ENCODE results near the gene ZNF66. TPM values are rescaled to one million over a fixed set of nuclear protein-coding genes. Genes with fewer than 3 reads are reported as not detected.
"Not testable (repeated sequence)": the region's sequence is repeated elsewhere in the genome, so short reads cannot be mapped to it uniquely, and the experiment has no call there.

The ZNF66 gene
- total RNA-seq, result 1 to 10 TPM; 6.0 to 7.5 TPM

DNA sequence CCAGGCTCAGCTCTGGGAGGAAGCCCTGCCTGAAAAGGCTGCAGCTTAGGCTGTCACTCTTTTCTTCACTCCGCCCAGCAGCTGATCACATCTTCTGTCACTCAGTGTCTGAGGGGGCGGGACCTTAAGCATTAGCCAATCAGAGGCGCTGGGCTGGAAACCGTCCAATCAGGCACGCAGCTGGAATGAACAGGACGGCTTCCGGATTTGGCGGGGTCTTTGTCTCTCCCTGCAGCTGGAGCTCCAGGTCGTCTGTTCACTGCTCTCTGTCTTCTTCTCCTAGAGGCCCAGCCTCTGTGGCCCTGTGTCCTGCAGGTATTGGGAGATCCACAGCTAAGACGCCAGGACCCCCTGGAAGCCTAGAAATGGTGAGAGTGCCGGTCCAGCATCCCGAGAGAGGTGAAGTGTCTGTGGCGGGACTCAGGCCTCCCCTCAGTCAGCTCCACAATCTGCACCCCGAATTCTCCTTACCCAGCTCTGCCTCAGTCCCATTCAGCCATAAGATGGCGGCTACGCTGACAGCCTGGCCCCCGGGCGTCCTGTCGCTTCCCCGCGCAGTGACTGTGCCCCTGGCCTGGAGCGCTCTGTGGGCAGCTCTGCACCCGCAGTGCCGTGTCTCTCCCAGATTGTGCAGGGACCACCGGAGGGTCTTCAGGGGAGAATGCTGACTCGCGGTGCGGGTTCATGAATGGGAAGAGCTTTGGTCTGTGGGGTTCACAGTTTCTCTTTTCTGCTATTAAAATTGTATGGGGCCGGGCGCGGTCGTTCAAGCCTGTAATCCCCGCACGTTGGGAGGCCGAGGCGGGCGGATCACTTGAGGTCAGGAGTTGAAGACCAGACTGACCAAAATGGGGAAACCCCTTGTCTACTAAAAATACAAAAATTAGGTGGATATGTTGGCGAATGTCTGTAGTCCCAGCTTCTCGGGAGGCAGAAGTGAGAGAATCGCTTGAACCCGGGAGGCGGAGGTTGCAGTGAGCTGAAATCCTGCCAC, at the start of gene ZNF66:
TSS of gene ZNF66 (plus strand) at position 222 of the 994 bp plus-strand sequence. CDS start at position 366, 144 bp downstream.
- Mint-ChIP-seq H3K4me1 (peaks cover 7% of the 10 kb centered on the region), H3K27me3 (no peaks in the 10 kb centered on the region), H3K9me3 (peaks cover 34% of the 10 kb centered on the region), H3K36me3 (ENCODE audit: low read depth) (peaks cover 46% of the 10 kb centered on the region), H3K27ac (peak within 1 kb of the TSS; percentile 94), H3K4me3 (peak within 1 kb of the TSS; percentile 99)
- DNase-seq, result peak; percentile 95
- POLR2A ChIA-PET, result interaction anchor here (0.6 to 3.3 kb wide), 33 partner anchors 9 to 1138 kb away, joined by 3 to 39 read pairs (median 9); partner anchors contain the start of genes ZNF100, ZNF253, ZNF429 and ZNF43
- CTCF ChIA-PET, result interaction anchor here (0.9 to 2.1 kb wide), 6 partner anchors 115 to 707 kb away, joined by 3 to 6 read pairs (median 4); partner anchors contain the start of genes ZNF430, ZNF626 and ZNF85

DNA sequence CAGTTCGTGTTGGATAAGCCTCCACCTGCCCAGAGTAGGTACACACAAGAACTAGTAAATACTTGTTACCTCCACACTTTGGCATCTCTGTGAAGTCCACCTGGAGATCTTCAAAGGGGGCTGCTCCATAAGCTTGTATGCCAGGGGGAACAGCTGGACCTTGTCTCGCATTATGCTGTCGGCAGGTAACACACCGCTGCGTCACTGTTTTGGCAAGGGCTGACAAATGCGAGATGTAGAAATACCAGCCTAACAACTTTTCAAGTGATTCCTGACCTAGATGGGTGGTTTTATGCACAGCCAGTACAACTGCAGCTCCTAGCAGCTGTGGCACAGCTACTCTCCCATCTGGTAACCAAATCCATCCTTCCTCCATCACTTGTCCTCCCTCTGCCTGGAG, 25.9 kb upstream of the ZNF66 start:
- H3K4me1 Mint-ChIP-seq; POLR2A ChIA-PET; H3K27ac Mint-ChIP-seq; H3K36me3 Mint-ChIP-seq (ENCODE audit: low read depth); CTCF ChIA-PET; H3K27me3 Mint-ChIP-seq; H3K4me3 Mint-ChIP-seq; DNase-seq: not testable (repeated sequence)
- H3K9me3 Mint-ChIP-seq, result peaks cover 22% of the 10 kb centered on the region

DNA sequence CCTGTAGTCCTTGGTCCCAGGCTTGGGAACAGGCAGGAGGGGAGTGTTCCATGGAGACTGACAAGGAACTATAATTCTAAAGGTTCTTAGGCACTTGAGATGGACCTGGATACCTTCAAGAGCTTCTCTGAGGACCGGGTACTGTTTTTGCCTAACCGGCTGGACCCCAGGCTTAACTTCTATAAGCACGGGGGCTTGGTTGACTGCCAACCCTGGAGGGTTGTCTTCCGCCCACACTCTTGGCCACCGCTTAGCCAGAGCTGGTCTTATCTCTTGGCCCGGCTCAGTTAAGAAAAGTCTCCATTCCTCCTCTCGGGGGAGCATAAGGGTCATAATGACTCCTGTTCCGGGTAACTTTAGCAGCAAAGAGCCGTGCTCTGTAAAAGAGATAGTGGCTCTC, 23.8 kb upstream of the ZNF66 start:
- POLR2A ChIA-PET, CTCF ChIA-PET: not testable (repeated sequence)

DNA sequence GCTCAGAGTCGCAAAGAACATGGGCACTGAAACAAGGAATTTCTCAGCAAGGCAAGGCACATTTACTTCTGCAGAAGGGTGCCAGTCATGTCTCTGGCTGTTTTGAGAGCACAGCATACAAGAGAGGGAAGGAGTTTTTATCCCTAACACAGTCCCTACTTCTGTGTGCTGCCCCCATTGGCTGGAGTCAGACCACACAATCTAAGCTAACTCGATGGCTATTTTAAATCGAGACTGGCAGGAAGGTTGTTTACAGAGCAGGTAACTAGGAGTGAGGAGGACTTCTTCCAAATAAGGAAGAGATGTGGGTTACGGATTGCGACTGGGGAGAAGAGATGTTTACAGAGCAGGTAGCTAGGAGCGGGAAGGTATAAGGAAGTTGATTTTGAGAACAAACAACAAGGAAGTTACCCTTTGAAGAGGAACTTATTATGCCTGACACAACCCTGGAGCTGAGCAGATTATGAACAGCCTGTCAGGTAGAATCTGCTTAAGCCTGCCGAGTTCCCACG, 6.8 kb upstream of the ZNF66 start:
- CTCF ChIA-PET, result not testable (repeated sequence)

More for the DNA sequence above, 23.8 kb upstream of the ZNF66 start:
- H3K9me3 Mint-ChIP-seq, result peaks cover 23% of the 10 kb centered on the region
- DNase-seq; H3K36me3 Mint-ChIP-seq (ENCODE audit: low read depth); H3K4me1 Mint-ChIP-seq; H3K4me3 Mint-ChIP-seq; H3K27ac Mint-ChIP-seq; H3K27me3 Mint-ChIP-seq: not testable (repeated sequence)

DNA sequence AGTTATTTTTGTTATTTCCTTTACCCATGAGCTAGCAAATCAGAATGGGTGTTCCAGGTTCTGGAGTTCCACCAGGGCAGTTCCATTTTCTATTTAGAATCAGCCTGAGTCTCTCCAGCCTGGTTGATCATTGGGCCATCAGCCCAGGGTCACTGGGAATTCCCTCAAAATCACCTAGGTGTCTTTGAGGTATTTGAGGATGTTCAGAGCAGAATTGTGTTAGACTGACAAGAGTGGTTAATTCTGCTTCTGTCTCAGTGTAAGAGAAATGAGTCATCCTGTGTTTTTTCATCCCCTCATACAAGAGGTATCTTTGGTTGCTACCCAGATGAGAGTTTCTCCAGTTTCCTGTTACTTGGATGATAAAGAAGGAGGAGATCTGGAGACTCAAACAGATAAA, 11.7 kb downstream of the ZNF66 start:
- no peak overlapping the region for H3K27ac Mint-ChIP-seq
- H3K4me3 Mint-ChIP-seq, result no peak overlapping the region
- CTCF ChIA-PET, result no interaction called here
- H3K4me1 Mint-ChIP-seq, result no peaks in the 10 kb centered on the region
- H3K36me3 Mint-ChIP-seq (ENCODE audit: low read depth), result peaks cover 77% of the 10 kb centered on the region
- POLR2A ChIA-PET, result no interaction called here
- no peak for DNase-seq
- H3K9me3 Mint-ChIP-seq, result peaks cover 55% of the 10 kb centered on the region
- H3K27me3 Mint-ChIP-seq, result no peaks in the 10 kb centered on the region

More for the DNA sequence above, 6.8 kb upstream of the ZNF66 start:
- H3K27me3 Mint-ChIP-seq; POLR2A ChIA-PET; H3K36me3 Mint-ChIP-seq (ENCODE audit: low read depth); DNase-seq; H3K4me3 Mint-ChIP-seq; H3K27ac Mint-ChIP-seq; H3K4me1 Mint-ChIP-seq: not testable (repeated sequence)
- peaks cover 40% of the 10 kb centered on the region for H3K9me3 Mint-ChIP-seq

DNA sequence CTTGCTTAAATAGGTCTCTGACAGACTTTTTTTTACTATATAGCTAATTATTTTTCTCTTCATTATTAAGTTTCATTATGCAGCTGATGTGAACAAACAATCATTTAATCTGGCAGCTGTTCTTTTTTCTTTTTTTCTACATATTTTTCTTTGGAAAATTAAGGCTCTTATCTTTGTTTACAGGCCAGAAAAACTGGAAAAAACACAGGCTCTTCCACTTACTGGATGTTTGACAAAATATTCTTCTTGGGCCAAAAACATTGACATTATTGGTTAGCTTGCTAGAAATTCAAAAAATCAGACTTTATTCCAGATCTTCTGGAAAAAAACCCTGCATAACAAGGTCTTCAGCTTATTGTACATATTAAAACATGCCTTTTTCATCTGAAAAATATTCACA, 15.7 kb downstream of the ZNF66 start:
- CTCF ChIA-PET, result no interaction called here

DNA sequence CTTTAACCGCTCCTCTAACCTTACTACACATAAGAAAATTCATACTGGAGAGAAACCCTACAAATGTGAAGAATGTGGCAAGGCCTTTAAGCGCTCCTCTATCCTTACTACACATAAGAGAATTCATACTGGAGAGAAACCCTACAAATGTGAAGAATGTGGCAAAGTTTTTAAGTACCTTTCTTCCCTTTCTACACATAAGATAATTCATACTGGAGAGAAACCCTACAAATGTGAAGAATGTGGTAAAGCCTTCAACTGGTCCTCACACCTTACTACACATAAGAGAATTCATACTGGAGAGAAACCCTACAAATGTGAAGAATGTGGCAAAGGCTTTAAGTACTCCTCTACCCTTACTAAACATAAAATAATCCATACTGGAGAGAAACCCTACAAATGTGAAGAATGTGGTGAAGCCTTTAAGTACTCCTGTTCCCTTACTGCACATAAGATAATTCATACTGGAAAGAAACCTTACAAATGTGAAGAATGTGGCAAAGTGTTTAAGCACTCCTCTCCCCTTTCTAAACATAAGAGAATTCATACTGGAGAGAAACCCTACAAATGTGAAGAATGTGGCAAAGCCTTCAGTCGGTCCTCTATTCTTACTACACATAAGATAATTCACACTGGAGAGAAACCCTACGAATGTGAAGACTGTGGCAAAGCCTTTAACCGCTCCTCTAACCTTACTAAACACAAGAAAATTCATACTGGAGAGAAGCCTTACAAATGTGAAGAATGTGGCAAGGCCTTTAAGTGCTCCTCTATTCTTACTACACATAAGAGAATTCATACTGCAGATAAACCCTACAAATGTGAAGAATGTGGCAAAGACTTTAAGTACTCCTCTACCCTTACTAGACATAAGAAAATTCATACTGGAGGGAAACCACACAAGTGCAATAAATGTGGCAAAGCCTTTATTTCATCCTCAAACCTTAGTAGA, 30.5 kb downstream of the ZNF66 start:
- Mint-ChIP-seq H3K36me3 (ENCODE audit: low read depth) (peaks cover 65% of the 10 kb centered on the region), H3K9me3 (peaks cover 64% of the 10 kb centered on the region)
- POLR2A ChIA-PET, CTCF ChIA-PET, H3K4me3 Mint-ChIP-seq, H3K4me1 Mint-ChIP-seq, H3K27me3 Mint-ChIP-seq, DNase-seq, H3K27ac Mint-ChIP-seq: not testable (repeated sequence)

More for the DNA sequence above, 15.7 kb downstream of the ZNF66 start:
- DNase-seq, result no peak
- POLR2A ChIA-PET, result no interaction called here
- Mint-ChIP-seq H3K4me3 (no peak overlapping the region), H3K9me3 (peaks cover 41% of the 10 kb centered on the region), H3K27me3 (no peaks in the 10 kb centered on the region), H3K27ac (no peak overlapping the region), H3K4me1 (no peaks in the 10 kb centered on the region), H3K36me3 (ENCODE audit: low read depth) (peaks cover 73% of the 10 kb centered on the region)

DNA sequence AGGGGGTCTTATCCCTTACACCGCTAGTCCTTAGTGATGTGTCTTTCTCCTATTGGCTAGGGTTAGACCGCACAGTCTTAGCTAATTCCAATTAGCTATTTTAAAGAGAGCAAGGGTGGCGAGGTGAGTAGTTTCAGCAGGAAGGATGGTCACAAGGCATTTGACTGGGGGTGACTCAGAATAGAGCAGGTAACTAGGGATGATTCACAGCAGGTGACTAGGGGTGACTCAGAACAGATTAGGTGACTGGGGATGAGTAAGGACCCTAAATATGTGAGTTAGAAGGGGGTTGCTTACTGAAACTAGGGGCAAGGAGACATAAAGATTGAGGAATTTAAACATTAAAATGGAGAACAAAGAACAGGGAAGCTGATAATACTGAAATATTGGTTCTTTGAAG, 64.3 kb downstream of the ZNF66 start:
- Mint-ChIP-seq H3K36me3 (ENCODE audit: low read depth) (peaks cover 8% of the 10 kb centered on the region), H3K4me3 (no peak overlapping the region), H3K9me3 (peaks cover 54% of the 10 kb centered on the region), H3K4me1 (no peaks in the 10 kb centered on the region), H3K27ac (no peak overlapping the region), H3K27me3 (no peaks in the 10 kb centered on the region)
- ChIA-PET POLR2A (no interaction called here), CTCF (no interaction called here)
- DNase-seq, result no peak

Other genes with a start within 250 kb of the ZNF66 start
- 10 to 100 TPM; 10.4 to 11.7 TPM for gene ZNF737, start 210.5 kb upstream of the ZNF66 start, total RNA-seq
- 1 to 10 TPM; 7.6 to 8.5 TPM for gene ZNF626, start 114.7 kb upstream of the ZNF66 start, total RNA-seq
- gene ZNF85, start 146.9 kb downstream of the ZNF66 start, total RNA-seq, result 10 to 100 TPM; 16.4 to 17.2 TPM
- 10 to 100 TPM; 24.0 to 27.0 TPM for gene ZNF430, start 244.4 kb downstream of the ZNF66 start, total RNA-seq

Data from activated CD4-positive, alpha-beta memory T cell treated with anti-CD3 and anti-CD28 coated beads, Interleukin-2, amount 10 ng/mL, durations not matched to agents 7 days and 5 days (primary cell).